HepG2 (cell line): Measurements from ENCODE around the gene SLCO4A1. TPM values are rescaled to one million over a fixed set of nuclear protein-coding genes. Genes with fewer than 3 reads are reported as not detected.

Experiments
- BATF2 ChIP-seq: sonication (generic); formaldehyde crosslinking; IDR thresholded peaks from 2 replicates; pipeline ENCODE4 v1.8.0; 2022; ENCODE audit warnings: mild to moderate bottlenecking, missing genetic modification reagents, moderate library complexity
- CAMTA2 ChIP-seq: sonication (generic); formaldehyde crosslinking; IDR thresholded peaks from 2 replicates; pipeline ENCODE4 v1.4.0; 2020; ENCODE audit warnings: mild to moderate bottlenecking, missing genetic modification reagents, borderline replicate concordance
- CENPBD1 ChIP-seq: sonication (generic); formaldehyde crosslinking; IDR thresholded peaks from 2 replicates; pipeline ENCODE4 v1.8.0; 2022; ENCODE audit warnings: missing genetic modification reagents, low read depth, mild to moderate bottlenecking, borderline replicate concordance
- CTCF ChIP-seq: sonication (generic); formaldehyde crosslinking; IDR thresholded peaks from 2 replicates; pipeline ENCODE4 v1.5.0; 2020; ENCODE audit warnings: mild to moderate bottlenecking, missing genetic modification reagents, moderate library complexity
- DBP ChIP-seq: sonication (generic); formaldehyde crosslinking; IDR thresholded peaks from 2 replicates; pipeline ENCODE4 v1.4.0; 2020; ENCODE audit warnings: missing genetic modification reagents; ENCODE audit errors: not compliant biosample characterization
- ETV5 ChIP-seq: IDR thresholded peaks from 2 replicates; pipeline ENCODE4 v1.6.1; 2018; ENCODE audit warnings: missing biosample characterization, missing genetic modification reagents, inconsistent platforms, borderline replicate concordance
- HMGXB3 ChIP-seq: sonication (generic); formaldehyde crosslinking; IDR thresholded peaks from 2 replicates; pipeline ENCODE4 v1.4.0; 2020; ENCODE audit warnings: missing genetic modification reagents, borderline replicate concordance
- IKZF1 ChIP-seq: fragments of 450-650 bp; IDR thresholded peaks from 2 replicates; pipeline ENCODE4 v1.7.1; 2016
- PAXIP1 ChIP-seq: sonication (generic); formaldehyde crosslinking; conservative IDR thresholded peaks from 2 replicates; pipeline ENCODE4 v1.4.0; 2020; ENCODE audit warnings: mild to moderate bottlenecking, missing genetic modification reagents, moderate library complexity
- ZNF274 ChIP-seq: sonication (generic); formaldehyde crosslinking; IDR thresholded peaks from 2 replicates; pipeline ENCODE4 v1.5.1; 2020; ENCODE audit warnings: mild to moderate bottlenecking, missing genetic modification reagents
- polyA plus RNA-seq, 8 experiments: library from polyadenylated mRNA; depleted of rRNA in 3 of 8; stranded (reverse) in 7 of 8; unstranded in 1 of 8; fragments of >200 nt; fragmentation: Illumina TruSeq in 4 of 8; extraction: Trizol in 4 of 8; gene quantifications; 2 replicates each; pipeline versions ENCODE4 v1.2.1 to v1.2.3, GENCODE V29; 2011 to 2016; ENCODE audit warnings: low read depth in 4 of 8, missing spikeins in 1 of 8, mixed read lengths in 1 of 8; ENCODE audit not compliant: insufficient read depth in 1 of 8
- total RNA-seq, 5 experiments: library from RNA; depleted of rRNA; stranded (reverse); fragments of >200 nt; fragmentation: Illumina TruSeq; extraction: Trizol; gene quantifications; 2 replicates each; pipeline ENCODE4 v1.2.3, GENCODE V29; 2016; ENCODE audit warnings: low read depth in 1 of 5

Gene SLCO4A1
- total and polyA plus RNA-seq, 2 of the 13 experiments (the other 11 are each of a cell fraction or from before 2014, with no cell fraction given) = 55.5 to 112 TPM

- peak; percentile 53; the same call in 1 of the 2 replicates for TF ChIP-seq CTCF (CRISPR knock-in tag)
- TF ChIP-seq PAXIP1 (CRISPR knock-in tag) = peak; percentile 45
- peak; percentile 63 for TF ChIP-seq ETV5 (CRISPR knock-in tag)
- TF ChIP-seq CAMTA2 (CRISPR knock-in tag) = peak; percentile 97
- peak; percentile 71; the same call in 1 of the 2 replicates for TF ChIP-seq CENPBD1
- peak; percentile 94 for TF ChIP-seq ZNF274 (CRISPR knock-in tag)
- no peak for TF ChIP-seq DBP (CRISPR knock-in tag)
- TF ChIP-seq BATF2 (CRISPR knock-in tag) = peak; percentile 91
- no peak; the same call in 1 of the 2 replicates for TF ChIP-seq HMGXB3 (CRISPR knock-in tag)
- no peak for TF ChIP-seq IKZF1
Observed at GRCh38 chr20:62642051-62642665, at the start of gene SLCO4A1 (continued).
